ENCODE results near the gene DGKG. TPM values are rescaled to one million over a fixed set of nuclear protein-coding genes. Genes with fewer than 3 reads are reported as not detected.

Gene DGKG
- total RNA-seq, 4 donors from 2014 or later, result 1.2 to 13.7 (median 2.1) TPM

GRCh38 chr3:186275436-186275835, 86.6 kb downstream of the DGKG start:
- DNase-seq, result no peak
- Histone ChIP-seq H3K4me1 (no peaks in the 10 kb centered on the region), H3K27ac (no peak overlapping the region), H3K27me3 (no peaks in the 10 kb centered on the region), H3K4me3 (no peak overlapping the region), H3K9me3 (no peaks in the 10 kb centered on the region), H3K36me3 (no peaks in the 10 kb centered on the region)
- no peak for TF ChIP-seq CTCF (IDR thresholded peaks at IDR 0.05)
- no peak for TF ChIP-seq POLR2A (IDR thresholded peaks at IDR 0.05)
- 92 to 100% methylated on average over 4 of the region's 5 CpGs for WGBS, 2 donors
- intact Hi-C loops (cut with DNase I), result no loop called here

- H3K27me3 ChIP-seq, result peaks cover 0 to 3% (median 0%) of the 10 kb centered on the region in 4 donors
- H3K4me3 ChIP-seq, result no peak overlapping the region
- H3K4me1 ChIP-seq, result no peaks in the 10 kb centered on the region
- no peak for DNase-seq
- H3K36me3 ChIP-seq, result no peaks in the 10 kb centered on the region
- no peak for TF ChIP-seq POLR2A (IDR thresholded peaks at IDR 0.05)
- no peak for TF ChIP-seq CTCF (IDR thresholded peaks at IDR 0.05)
- intact Hi-C loops (cut with DNase I), result no loop called here
- 76 to 93% methylated on average over 6 to 13 of the region's 16 CpGs for WGBS, 2 donors
- H3K27ac ChIP-seq, result no peak overlapping the region
- H3K9me3 ChIP-seq, result no peaks in the 10 kb centered on the region
These were observed 88.4 kb downstream of the DGKG start for GRCh38 chr3:186273586-186273985.

- TF ChIP-seq POLR2A (IDR thresholded peaks at IDR 0.05) (no peak), CTCF (IDR thresholded peaks at IDR 0.05) (no peak)
- Histone ChIP-seq H3K9me3 (no peaks in the 10 kb centered on the region), H3K27ac (no peak overlapping the region), H3K36me3 (no peaks in the 10 kb centered on the region), H3K4me1 (no peaks in the 10 kb centered on the region), H3K27me3 (peaks cover 0 to 5% (median 0%) of the 10 kb centered on the region in 4 donors), H3K4me3 (no peak overlapping the region)
- 88 to 92% methylated on average over 4 to 7 of the region's 7 CpGs for WGBS, 2 donors
- no peak for DNase-seq
- intact Hi-C loops (cut with DNase I), result no loop called here
These were observed 91.3 kb downstream of the DGKG start for GRCh38 chr3:186270701-186271100.

GRCh38 chr3:186268616-186269448, 93.2 kb downstream of the DGKG start:
- no peak overlapping the region for H3K4me3 ChIP-seq
- no peaks in the 10 kb centered on the region for H3K36me3 ChIP-seq
- peak in 1 of 6 experiments; percentile 24 for TF ChIP-seq CTCF (IDR thresholded peaks at IDR 0.05)
- TF ChIP-seq POLR2A (IDR thresholded peaks at IDR 0.05), result no peak
- H3K27ac ChIP-seq, result no peak overlapping the region
- no peak for DNase-seq
- H3K27me3 ChIP-seq, result peaks cover 0 to 5% (median 0%) of the 10 kb centered on the region in 4 donors
- intact Hi-C loops (cut with DNase I), result no loop called here
- 86 to 91% methylated on average over 13 to 29 of the region's 29 CpGs for WGBS, 2 donors
- H3K9me3 ChIP-seq, result no peaks in the 10 kb centered on the region
- no peaks in the 10 kb centered on the region for H3K4me1 ChIP-seq

- Histone ChIP-seq H3K9me3 (no peaks in the 10 kb centered on the region), H3K27me3 (peaks cover 0 to 5% (median 0%) of the 10 kb centered on the region in 4 donors), H3K27ac (no peak overlapping the region), H3K4me3 (no peak overlapping the region), H3K36me3 (no peaks in the 10 kb centered on the region), H3K4me1 (no peaks in the 10 kb centered on the region)
- no peak for DNase-seq
- intact Hi-C loops (cut with DNase I), result no loop called here
- WGBS, 2 donors, result 70 to 89% methylated on average over 6 of the region's 6 CpGs
- TF ChIP-seq CTCF (IDR thresholded peaks at IDR 0.05) (no peak), POLR2A (IDR thresholded peaks at IDR 0.05) (no peak)
These were observed 94.3 kb downstream of the DGKG start for GRCh38 chr3:186267758-186268157.
